ENCODE data around the gene ZNF701.
"Not testable (repeated sequence)": the region's sequence is repeated elsewhere in the genome, so short reads cannot be mapped to it uniquely, and the experiment has no call there.

ZNF701 gene

GRCh38 chr19:52567921-52568320, 2.2 kb upstream of the ZNF701 start:
- Histone ChIP-seq H2BK15ac (replicated peaks; ENCODE audit: low read depth) (no peak overlapping the region), H4K5ac (ENCODE audit: low read length) (no peak overlapping the region), H2BK5ac (ENCODE audit: low read length) (no peak overlapping the region), H2AK5ac (ENCODE audit: low read length) (no peak overlapping the region), H3K27ac (ENCODE audit: low read depth, low read length) (no peak overlapping the region), H3K56ac (ENCODE audit: low read length) (no peak overlapping the region), H3K79me1 (ENCODE audit: low read length) (peaks cover 6% of the 10 kb centered on the region), H3K23ac (ENCODE audit: low read length) (no peak overlapping the region), H3K18ac (ENCODE audit: low read length) (no peak overlapping the region), H2BK120ac (ENCODE audit: low read depth, low read length) (no peak overlapping the region), H3K4me3 (ENCODE audit: low read length) (no peak overlapping the region), H3K79me2 (ENCODE audit: control insufficient read depth, insufficient read depth, low read length) (peaks cover 7% of the 10 kb centered on the region), H3K27me3 (ENCODE audit: insufficient read depth, low read length, poor library complexity) (no peaks in the 10 kb centered on the region), H3K4ac (ENCODE audit: low read depth, low read length) (no peak overlapping the region), H3K4me1 (ENCODE audit: control insufficient read depth, low read depth, low read length) (no peaks in the 10 kb centered on the region), H3K36me3 (ENCODE audit: control insufficient read depth, insufficient read depth, low read length) (no peaks in the 10 kb centered on the region), H3K4me2 (ENCODE audit: low read length) (no peak overlapping the region), H3K9ac (ENCODE audit: low read length) (no peak overlapping the region), H4K8ac (ENCODE audit: low read depth, low read length) (no peak overlapping the region)
- DNase-seq: no peak
- WGBS (ENCODE audit: extremely low coverage, insufficient coverage, low lambda C conversion rate): no CpG with 5 or more reads among the region's 14 CpGs

GRCh38 chr19:52569638-52569999, 468 bp upstream of the ZNF701 start:
- H3K4ac ChIP-seq (ENCODE audit: low read depth, low read length); H3K79me2 ChIP-seq (ENCODE audit: control insufficient read depth, insufficient read depth, low read length); H4K5ac ChIP-seq (ENCODE audit: low read length); H3K79me1 ChIP-seq (ENCODE audit: low read length); H3K4me1 ChIP-seq (ENCODE audit: control insufficient read depth, low read depth, low read length); H2AK5ac ChIP-seq (ENCODE audit: low read length); H4K8ac ChIP-seq (ENCODE audit: low read depth, low read length); H3K4me3 ChIP-seq (ENCODE audit: low read length); H3K18ac ChIP-seq (ENCODE audit: low read length); H2BK5ac ChIP-seq (ENCODE audit: low read length); H3K27me3 ChIP-seq (ENCODE audit: insufficient read depth, low read length, poor library complexity); H3K23ac ChIP-seq (ENCODE audit: low read length); H2BK120ac ChIP-seq (ENCODE audit: low read depth, low read length); H3K36me3 ChIP-seq (ENCODE audit: control insufficient read depth, insufficient read depth, low read length); H2BK15ac ChIP-seq (replicated peaks; ENCODE audit: low read depth): not testable (repeated sequence)
- Histone ChIP-seq H3K4me2 (ENCODE audit: low read length) (peak overlapping the region; percentile 45), H3K56ac (ENCODE audit: low read length) (peak overlapping the region; percentile 76), H3K9ac (ENCODE audit: low read length) (peak overlapping the region; percentile 71), H3K27ac (ENCODE audit: low read depth, low read length) (peak overlapping the region; percentile 74)
- no CpG with 5 or more reads among the region's 13 CpGs for WGBS (ENCODE audit: extremely low coverage, insufficient coverage, low lambda C conversion rate)
- peak; percentile 95 for DNase-seq

- H3K4me1 ChIP-seq (ENCODE audit: control insufficient read depth, low read depth, low read length): no peaks in the 10 kb centered on the region
- no peak overlapping the region for H4K5ac ChIP-seq (ENCODE audit: low read length)
- H3K27ac ChIP-seq (ENCODE audit: low read depth, low read length): no peak overlapping the region
- H4K8ac ChIP-seq (ENCODE audit: low read depth, low read length): no peak overlapping the region
- H3K4ac ChIP-seq (ENCODE audit: low read depth, low read length): no peak overlapping the region
- no peak overlapping the region for H3K4me3 ChIP-seq (ENCODE audit: low read length)
- no peak overlapping the region for H3K56ac ChIP-seq (ENCODE audit: low read length)
- H3K79me2 ChIP-seq (ENCODE audit: control insufficient read depth, insufficient read depth, low read length): no peaks in the 10 kb centered on the region
- peaks cover 2% of the 10 kb centered on the region for H3K79me1 ChIP-seq (ENCODE audit: low read length)
- H3K18ac ChIP-seq (ENCODE audit: low read length): no peak overlapping the region
- H2BK15ac ChIP-seq (replicated peaks; ENCODE audit: low read depth): no peak overlapping the region
- DNase-seq: no peak
- no peak overlapping the region for H2BK5ac ChIP-seq (ENCODE audit: low read length)
- no peak overlapping the region for H2AK5ac ChIP-seq (ENCODE audit: low read length)
- peaks cover 10% of the 10 kb centered on the region for H3K36me3 ChIP-seq (ENCODE audit: control insufficient read depth, insufficient read depth, low read length)
- no peak overlapping the region for H3K9ac ChIP-seq (ENCODE audit: low read length)
- no peak overlapping the region for H3K23ac ChIP-seq (ENCODE audit: low read length)
- no peaks in the 10 kb centered on the region for H3K27me3 ChIP-seq (ENCODE audit: insufficient read depth, low read length, poor library complexity)
- no peak overlapping the region for H2BK120ac ChIP-seq (ENCODE audit: low read depth, low read length)
- H3K4me2 ChIP-seq (ENCODE audit: low read length): no peak overlapping the region
- WGBS (ENCODE audit: extremely low coverage, insufficient coverage, low lambda C conversion rate): no CpG with 5 or more reads among the region's 39 CpGs
These were observed 14.8 kb downstream of the ZNF701 start for GRCh38 chr19:52584736-52585440.

DNA sequence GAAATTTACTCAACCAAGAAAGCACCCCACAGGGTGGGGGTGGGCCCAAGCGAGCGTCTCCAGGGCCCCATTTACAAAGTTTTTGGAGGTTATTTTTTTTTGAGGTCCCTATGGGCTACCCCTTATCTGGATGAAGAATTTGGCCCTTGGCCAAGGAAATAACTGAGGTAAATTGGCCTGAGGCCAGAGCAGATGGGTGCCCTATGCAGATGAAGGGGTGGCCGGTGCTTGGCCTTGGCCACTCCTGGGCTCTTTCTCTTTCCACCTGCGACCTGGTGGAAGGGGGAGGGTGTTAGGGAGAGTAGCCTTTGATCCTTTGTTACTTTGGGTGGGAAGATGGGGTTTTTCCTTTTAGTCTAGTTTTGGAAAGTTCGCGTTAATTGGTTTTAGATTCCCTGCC, 15.5 kb downstream of the ZNF701 start:
- Histone ChIP-seq H3K4ac (ENCODE audit: low read depth, low read length) (no peak overlapping the region), H2BK120ac (ENCODE audit: low read depth, low read length) (no peak overlapping the region), H3K56ac (ENCODE audit: low read length) (no peak overlapping the region), H3K4me1 (ENCODE audit: control insufficient read depth, low read depth, low read length) (no peaks in the 10 kb centered on the region), H2BK15ac (replicated peaks; ENCODE audit: low read depth) (no peak overlapping the region), H2BK5ac (ENCODE audit: low read length) (no peak overlapping the region), H3K23ac (ENCODE audit: low read length) (no peak overlapping the region), H3K27ac (ENCODE audit: low read depth, low read length) (no peak overlapping the region), H3K4me3 (ENCODE audit: low read length) (no peak overlapping the region), H2AK5ac (ENCODE audit: low read length) (no peak overlapping the region), H3K36me3 (ENCODE audit: control insufficient read depth, insufficient read depth, low read length) (peaks cover 10% of the 10 kb centered on the region), H3K27me3 (ENCODE audit: insufficient read depth, low read length, poor library complexity) (no peaks in the 10 kb centered on the region), H3K18ac (ENCODE audit: low read length) (no peak overlapping the region), H3K79me2 (ENCODE audit: control insufficient read depth, insufficient read depth, low read length) (no peaks in the 10 kb centered on the region), H4K5ac (ENCODE audit: low read length) (no peak overlapping the region), H4K8ac (ENCODE audit: low read depth, low read length) (no peak overlapping the region), H3K4me2 (ENCODE audit: low read length) (no peak overlapping the region), H3K79me1 (ENCODE audit: low read length) (peaks cover 2% of the 10 kb centered on the region), H3K9ac (ENCODE audit: low read length) (no peak overlapping the region)
- DNase-seq: no peak
- WGBS (ENCODE audit: extremely low coverage, insufficient coverage, low lambda C conversion rate): no CpG with 5 or more reads among the region's 6 CpGs

- Histone ChIP-seq H2BK5ac (ENCODE audit: low read length) (no peak overlapping the region), H3K18ac (ENCODE audit: low read length) (no peak overlapping the region), H3K56ac (ENCODE audit: low read length) (no peak overlapping the region), H4K8ac (ENCODE audit: low read depth, low read length) (no peak overlapping the region), H3K9ac (ENCODE audit: low read length) (no peak overlapping the region), H3K4me2 (ENCODE audit: low read length) (no peak overlapping the region), H3K27ac (ENCODE audit: low read depth, low read length) (no peak overlapping the region), H4K5ac (ENCODE audit: low read length) (no peak overlapping the region), H3K79me2 (ENCODE audit: control insufficient read depth, insufficient read depth, low read length) (no peaks in the 10 kb centered on the region), H3K4ac (ENCODE audit: low read depth, low read length) (no peak overlapping the region), H3K36me3 (ENCODE audit: control insufficient read depth, insufficient read depth, low read length) (peaks cover 4% of the 10 kb centered on the region), H3K4me1 (ENCODE audit: control insufficient read depth, low read depth, low read length) (no peaks in the 10 kb centered on the region), H2BK15ac (replicated peaks; ENCODE audit: low read depth) (no peak overlapping the region), H3K23ac (ENCODE audit: low read length) (no peak overlapping the region), H2AK5ac (ENCODE audit: low read length) (no peak overlapping the region), H2BK120ac (ENCODE audit: low read depth, low read length) (no peak overlapping the region), H3K4me3 (ENCODE audit: low read length) (no peak overlapping the region), H3K79me1 (ENCODE audit: low read length) (no peaks in the 10 kb centered on the region), H3K27me3 (ENCODE audit: insufficient read depth, low read length, poor library complexity) (no peaks in the 10 kb centered on the region)
- DNase-seq: peak; percentile 32
- WGBS (ENCODE audit: extremely low coverage, insufficient coverage, low lambda C conversion rate): no CpG with 5 or more reads among the region's 5 CpGs
These were observed 20.6 kb downstream of the ZNF701 start for GRCh38 chr19:52590728-52591127.

GRCh38 chr19:52592301-52592700, 22.2 kb downstream of the ZNF701 start:
- H3K27ac ChIP-seq (ENCODE audit: low read depth, low read length): no peak overlapping the region
- WGBS (ENCODE audit: extremely low coverage, insufficient coverage, low lambda C conversion rate): no CpG with 5 or more reads among the region's 3 CpGs
- H4K5ac ChIP-seq (ENCODE audit: low read length): no peak overlapping the region
- no peak overlapping the region for H2AK5ac ChIP-seq (ENCODE audit: low read length)
- H3K4me2 ChIP-seq (ENCODE audit: low read length): no peak overlapping the region
- H3K23ac ChIP-seq (ENCODE audit: low read length): no peak overlapping the region
- H3K4me3 ChIP-seq (ENCODE audit: low read length): no peak overlapping the region
- no peak overlapping the region for H4K8ac ChIP-seq (ENCODE audit: low read depth, low read length)
- no peak overlapping the region for H2BK120ac ChIP-seq (ENCODE audit: low read depth, low read length)
- H3K4ac ChIP-seq (ENCODE audit: low read depth, low read length): no peak overlapping the region
- H3K36me3 ChIP-seq (ENCODE audit: control insufficient read depth, insufficient read depth, low read length): peaks cover 4% of the 10 kb centered on the region
- H3K27me3 ChIP-seq (ENCODE audit: insufficient read depth, low read length, poor library complexity): no peaks in the 10 kb centered on the region
- H2BK5ac ChIP-seq (ENCODE audit: low read length): no peak overlapping the region
- no peak overlapping the region for H2BK15ac ChIP-seq (replicated peaks; ENCODE audit: low read depth)
- H3K4me1 ChIP-seq (ENCODE audit: control insufficient read depth, low read depth, low read length): no peaks in the 10 kb centered on the region
- no peak overlapping the region for H3K9ac ChIP-seq (ENCODE audit: low read length)
- H3K56ac ChIP-seq (ENCODE audit: low read length): no peak overlapping the region
- no peaks in the 10 kb centered on the region for H3K79me2 ChIP-seq (ENCODE audit: control insufficient read depth, insufficient read depth, low read length)
- H3K79me1 ChIP-seq (ENCODE audit: low read length): no peaks in the 10 kb centered on the region
- DNase-seq: no peak
- no peak overlapping the region for H3K18ac ChIP-seq (ENCODE audit: low read length)

All from mesendoderm (in vitro differentiated cells).